HG03060 (cell line): Measurements from ENCODE around the gene NEB.
"Not testable (repeated sequence)": the region's sequence is repeated elsewhere in the genome, so short reads cannot be mapped to it uniquely, and the experiment has no call there.

Source experiments
- ATAC-seq: cut with Tn5 transposase; IDR thresholded peaks from one replicate; pipeline ENCODE4 v1.9.1; 2021; ENCODE audit warnings: low read depth, moderate number of reproducible peaks; ENCODE audit not compliant: unreplicated experiment

NEB gene

DNA sequence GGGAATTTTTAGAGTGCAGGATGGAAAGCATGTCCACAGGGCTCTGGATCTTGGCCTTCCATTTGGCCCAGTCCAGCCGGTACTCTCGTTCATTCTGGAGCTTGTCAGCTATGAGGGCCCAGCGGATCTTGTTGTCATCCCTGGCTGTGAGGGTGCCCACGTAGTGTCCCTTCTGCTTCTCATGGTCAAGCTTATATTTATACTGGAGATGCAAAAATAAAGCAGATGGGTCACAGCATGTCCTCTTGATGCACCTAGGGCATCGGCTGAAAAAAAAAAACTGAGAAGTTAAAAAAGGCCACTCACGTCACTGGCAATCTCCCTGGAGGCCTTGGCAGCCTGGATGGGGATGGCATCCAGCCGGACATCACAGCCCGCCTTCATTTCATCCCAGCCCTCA, 164.1 kb downstream of the NEB start:
- ATAC-seq = no peak

DNA sequence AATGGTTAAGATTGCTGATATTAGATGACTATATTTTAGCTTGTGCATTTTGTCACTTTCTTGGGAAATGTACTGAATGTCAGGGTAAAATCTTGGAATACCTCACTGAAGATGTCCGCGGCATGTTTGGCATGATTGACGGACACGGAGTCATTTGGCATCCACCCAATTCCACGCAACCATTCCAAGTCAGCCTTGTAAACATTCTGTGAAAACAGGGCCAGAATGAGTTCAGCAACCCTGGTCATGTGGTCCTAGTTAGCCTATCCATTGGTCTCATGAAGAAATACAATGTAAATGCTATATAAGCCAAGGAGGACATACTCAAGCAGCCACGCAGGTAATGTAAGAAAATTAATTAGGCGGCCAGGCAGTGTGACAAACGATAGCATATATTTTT, 165.1 kb downstream of the NEB start:
- ATAC-seq = no peak

DNA sequence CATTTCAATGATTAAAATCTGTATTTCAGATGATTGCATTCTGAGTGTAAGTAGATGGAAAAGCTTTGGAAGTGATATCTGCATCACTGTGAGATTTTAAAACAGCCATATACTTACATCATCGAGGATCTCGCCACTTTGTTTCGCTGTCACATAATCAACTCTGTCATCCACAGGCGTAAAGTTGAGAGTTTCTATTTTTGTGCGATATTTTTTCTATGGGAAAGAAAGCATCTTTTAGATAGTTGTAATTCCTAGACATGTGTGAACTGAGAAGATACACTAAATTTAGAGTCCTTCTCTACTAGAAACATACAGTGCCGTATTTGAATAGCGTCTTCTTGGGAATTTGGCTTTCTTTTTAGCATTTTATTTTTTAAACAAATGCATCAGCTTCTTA, 165.8 kb downstream of the NEB start:
- ATAC-seq = no peak

DNA sequence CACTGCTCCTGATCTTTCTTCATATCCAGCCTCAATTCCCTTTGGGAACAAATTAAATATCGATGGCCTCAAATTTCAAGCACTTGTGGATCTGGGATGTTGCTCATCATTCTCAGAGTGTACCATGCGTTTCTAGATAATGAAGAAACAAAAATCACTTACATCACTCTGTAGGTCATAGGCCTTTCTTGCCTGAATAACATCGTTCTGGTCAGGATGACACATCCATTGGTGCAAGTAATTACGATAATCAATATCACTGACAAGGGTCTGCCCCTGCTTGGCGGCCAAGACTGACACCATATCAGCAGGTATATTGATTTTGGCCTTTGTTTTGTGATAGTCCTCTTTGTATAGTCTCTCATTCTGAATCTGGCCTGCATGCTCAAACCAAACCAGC, 167.3 kb downstream of the NEB start:
- ATAC-seq = no peak

DNA sequence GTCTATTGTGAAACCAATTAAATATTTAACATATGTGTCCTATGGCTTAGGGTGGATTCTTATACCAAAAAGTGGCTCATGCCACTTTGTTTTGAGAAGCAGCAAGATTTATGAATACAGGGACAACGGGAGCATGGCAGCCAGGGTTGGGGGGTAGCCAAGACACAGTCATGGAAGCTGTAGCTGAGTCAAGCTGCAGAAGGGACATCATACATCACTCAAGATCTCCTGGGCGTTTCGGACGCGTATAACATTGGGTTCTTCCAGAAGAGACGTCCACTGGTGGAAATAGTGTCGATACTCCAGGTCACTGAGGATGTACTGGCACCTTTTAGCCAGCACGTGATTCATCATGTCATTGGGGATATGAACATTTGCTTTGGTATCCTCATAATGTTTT, 171.9 kb downstream of the NEB start:
- ATAC-seq = no peak

DNA sequence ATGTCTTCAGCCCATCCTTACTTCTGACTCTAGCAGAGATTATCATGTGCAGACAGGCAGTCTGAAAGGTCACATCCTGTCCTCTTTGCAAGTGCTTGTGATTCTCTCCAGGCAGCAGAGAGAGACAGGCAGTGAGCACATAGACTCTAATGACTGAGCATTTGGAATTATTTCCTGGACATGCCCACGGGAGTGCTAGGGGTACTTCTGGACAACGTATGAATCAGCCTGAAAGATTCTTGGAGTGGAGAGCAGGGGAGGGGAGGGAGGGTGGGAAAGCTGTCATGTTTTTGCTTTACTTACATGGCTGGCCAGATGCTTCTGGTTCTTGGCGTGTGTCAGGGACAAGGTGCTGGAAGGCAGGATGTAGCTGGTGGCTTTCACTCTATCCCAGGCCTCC, 174.0 kb downstream of the NEB start:
- no peak for ATAC-seq

DNA sequence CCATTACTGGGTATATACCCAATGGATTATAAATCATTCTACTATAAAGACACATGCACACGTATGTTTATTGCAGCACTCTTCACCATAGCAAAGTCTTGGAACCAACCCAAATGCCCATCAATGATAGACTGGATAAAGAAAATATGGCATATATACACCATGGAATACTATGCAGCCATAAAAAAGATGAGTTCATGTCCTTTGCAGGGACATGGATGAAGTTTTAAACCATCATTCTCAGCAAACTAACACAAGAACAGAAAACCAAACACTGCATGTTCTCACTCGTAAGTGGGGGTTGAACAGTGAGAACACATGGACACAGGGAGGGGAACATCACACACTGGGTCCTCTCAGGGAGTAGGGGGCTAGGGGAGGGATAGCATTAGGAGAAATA, 174.8 kb downstream of the NEB start:
- not testable (repeated sequence) for ATAC-seq

DNA sequence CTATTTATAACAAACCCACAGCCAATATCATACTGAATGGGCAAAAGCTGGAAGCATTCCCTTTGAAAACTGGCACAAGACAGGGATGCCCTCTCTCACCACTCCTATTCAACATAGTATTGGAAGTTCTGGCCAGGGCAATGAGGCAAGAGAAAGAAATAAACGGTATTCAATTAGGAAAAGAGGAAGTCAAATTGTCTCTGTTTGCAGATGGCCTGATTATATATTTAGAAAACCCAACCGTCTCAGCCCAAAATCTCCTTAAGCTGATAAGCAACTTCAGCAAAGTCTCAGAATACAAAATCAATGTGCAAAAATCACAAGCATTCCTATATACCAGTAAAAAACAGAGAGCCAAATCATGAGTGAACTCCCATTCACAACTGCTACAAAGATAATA, 176.4 kb downstream of the NEB start:
- not testable (repeated sequence) for ATAC-seq

DNA sequence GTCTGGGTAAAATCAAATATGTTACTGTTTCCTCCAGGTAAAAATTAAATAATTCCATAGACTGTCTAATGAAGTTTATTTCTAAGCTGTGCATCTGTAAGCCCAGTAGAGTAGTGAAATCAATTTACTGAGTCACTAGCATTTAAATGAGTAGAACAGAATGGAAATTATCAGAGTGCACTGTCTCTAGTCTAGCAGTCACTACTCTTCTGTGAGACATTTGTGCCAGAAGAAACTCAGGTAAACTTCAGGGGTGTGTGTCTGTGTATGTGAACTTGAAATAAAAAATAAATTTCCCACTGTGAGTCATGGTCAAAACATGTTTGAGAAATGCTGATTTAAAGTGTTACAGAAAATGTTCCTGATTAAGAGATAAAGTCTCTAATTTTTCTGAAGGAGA, 178.2 kb downstream of the NEB start:
- no peak for ATAC-seq

DNA sequence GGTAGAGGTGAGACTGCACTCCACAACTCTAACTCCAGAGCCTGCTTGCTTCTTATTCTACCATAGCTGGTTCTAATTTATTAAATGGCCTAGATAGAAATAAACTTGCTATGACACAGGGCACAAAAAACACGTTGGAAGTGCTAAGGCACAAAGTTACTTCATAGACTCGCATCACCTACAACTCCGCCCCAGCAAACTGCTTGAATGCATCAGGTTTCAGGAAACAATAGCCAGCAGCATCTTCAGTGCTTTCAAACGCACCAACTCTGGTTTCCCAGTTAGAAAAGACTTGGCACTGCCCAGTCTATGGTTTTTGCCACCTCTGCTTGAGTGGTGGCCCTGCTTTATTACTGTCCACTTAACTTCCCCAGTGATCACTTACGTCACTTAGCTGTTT, 182.0 kb downstream of the NEB start:
- ATAC-seq = no peak

DNA sequence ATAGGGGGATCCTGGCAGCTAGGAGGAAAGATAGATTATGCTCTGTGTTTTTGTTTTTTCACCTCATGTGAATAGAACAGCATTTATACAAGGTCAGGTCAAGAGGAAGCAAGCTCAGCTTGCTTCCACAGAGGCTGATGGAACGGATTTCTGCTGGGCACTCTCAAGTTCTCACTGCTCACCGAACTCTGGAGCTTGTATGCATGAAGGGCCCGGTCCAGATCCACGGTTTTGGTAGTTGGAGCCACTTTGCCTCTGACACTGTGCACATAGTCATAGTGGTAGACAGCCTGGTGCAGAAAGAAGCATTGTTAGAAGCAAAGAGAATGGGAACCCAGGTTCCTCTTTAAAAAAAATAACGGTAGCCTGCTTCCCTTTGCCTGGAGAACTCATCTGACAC, 182.7 kb downstream of the NEB start:
- ATAC-seq = no peak

DNA sequence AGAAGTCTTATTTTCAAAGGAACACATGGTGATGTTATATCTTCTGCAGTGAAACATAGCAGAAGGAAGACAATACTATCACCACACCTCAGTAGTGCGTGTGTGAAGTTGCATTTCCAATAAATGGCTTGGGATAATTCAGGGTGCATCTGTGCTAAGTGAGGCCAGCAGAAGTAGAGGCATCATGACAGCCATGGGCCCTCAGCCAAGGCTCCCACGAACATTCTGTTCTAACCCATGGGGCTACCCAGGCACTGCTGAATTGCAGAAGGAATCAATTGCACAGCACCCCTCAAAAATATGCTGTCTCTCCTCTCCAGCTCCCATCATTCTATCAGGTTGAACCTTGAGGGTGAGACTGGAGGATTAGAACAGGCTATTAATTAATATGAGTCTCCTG, 185.1 kb downstream of the NEB start:
- ATAC-seq = no peak

DNA sequence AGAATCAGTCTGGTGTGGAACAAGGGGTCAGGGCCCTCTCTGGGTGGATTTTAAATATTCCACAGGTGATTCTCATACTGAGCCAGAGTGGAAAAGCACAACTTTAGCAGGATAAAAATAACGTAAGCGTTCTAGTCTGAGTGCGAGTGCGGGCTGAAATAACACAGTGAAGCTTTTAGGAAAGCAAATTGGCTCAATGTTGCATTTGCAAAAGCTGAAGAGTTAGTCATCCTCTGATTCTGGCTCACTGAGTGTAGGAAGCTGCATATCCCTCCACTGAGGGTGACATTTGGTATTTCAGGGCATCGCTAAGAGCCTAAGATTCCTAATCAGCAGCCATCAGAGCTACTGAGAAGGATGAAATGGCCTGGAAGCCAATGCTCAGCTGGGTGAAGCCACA, 189.8 kb downstream of the NEB start:
- no peak for ATAC-seq

DNA sequence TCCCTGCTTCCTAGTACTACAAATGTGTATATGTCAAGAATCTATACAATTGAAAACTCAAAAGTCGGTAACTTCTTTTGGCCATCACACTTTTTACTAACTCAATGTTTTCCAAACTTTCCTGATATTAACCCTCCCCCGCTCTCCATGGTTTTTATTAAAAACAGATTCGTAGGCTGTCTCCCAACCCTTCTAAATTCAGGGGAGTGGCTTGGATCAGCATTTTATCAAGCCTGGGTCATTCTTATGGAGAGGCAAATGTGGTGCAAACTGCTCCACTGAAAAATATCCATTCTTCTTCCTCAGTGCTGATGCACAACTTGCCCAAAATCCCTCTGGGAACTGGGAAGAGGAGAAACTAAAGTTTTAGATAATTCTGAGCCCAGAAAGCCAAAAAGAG, 190.4 kb downstream of the NEB start:
- no peak for ATAC-seq

DNA sequence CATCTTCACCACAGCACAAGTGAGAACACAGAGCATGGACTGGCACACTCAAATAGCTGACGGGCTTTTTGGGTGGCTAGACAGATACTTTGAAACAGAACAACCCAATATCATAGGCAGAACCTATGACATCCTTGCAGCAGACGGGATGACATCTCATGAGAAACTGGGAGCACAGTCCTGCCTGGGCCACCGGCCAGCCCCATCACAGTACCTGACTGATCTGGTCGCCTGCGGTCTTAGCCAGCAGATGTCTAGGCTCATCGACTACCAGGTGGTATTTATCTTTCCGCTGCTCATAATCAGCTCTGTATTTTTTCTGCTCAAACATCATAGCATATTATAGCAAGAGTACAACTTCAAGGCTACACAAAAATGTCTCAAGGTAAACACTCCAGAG, 200.3 kb downstream of the NEB start:
- no peak for ATAC-seq

DNA sequence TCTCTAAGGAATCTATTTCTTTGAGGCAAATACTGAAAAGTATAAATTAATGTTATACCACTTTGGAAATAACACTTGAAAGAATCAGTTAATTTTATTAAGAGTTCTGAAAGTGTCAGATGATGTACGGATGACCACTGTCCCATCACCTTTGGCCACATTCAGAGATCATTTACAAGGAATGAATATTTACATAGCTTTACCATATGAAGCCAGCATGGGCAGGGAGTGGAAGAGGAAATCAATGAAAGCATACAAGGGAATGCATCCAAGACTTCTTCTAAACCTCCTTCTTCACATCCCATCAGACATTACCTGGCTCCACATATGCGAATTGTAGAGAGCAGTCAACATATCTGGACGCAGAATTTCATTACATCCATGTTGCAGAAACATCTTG, 201.1 kb downstream of the NEB start:
- ATAC-seq = no peak

DNA sequence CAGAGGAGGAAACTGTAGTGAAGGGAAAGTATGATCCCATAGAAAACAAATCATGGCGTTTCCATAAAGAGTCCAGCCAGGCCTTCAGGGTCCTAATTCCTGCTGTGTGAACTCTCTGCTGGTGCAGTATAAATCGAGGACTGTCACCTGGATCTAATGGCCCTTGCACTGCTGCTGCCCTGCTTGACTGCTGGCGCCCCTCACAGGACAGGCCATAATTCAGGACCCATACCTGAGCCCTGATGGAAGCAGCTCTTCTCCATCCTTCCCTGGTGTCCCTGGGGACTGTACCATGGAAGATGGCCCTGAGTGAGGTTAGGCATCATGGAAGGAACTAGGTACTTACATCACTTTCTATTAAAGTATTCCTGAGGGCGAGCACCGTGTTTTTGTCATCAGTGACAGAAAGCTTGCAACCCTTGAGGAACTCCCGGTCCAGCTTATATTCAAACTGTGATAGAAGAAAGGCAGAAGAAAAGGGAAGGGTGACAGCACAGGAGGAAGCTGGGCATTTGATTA, 207.6 kb downstream of the NEB start:
- no peak for ATAC-seq

DNA sequence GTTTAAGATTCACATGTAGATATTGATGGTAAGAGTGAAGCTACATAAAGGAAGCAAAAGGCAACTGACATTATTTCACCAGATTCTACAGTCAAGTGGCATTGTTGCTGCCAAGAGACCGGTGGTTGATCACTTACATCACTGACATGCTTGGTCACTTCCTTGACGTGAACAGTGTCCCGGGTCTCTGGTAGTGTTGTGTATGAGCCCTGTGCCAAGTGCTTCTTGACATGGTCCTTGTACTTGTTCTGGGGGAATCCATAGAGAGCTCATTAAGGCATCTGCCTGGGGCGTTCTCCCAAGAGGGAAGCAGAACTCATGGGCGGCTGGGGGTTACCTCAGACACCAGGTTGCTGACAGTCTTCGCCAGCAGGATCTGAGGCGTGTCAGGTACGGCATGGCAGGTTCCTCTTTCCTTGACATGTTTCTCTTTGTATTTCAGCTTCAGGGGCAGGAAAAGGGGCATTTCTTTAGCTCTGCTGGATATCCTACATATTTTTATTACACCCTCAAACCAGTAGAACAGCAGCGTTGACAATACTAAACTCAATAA, 208.4 kb downstream of the NEB start:
- no peak for ATAC-seq

DNA sequence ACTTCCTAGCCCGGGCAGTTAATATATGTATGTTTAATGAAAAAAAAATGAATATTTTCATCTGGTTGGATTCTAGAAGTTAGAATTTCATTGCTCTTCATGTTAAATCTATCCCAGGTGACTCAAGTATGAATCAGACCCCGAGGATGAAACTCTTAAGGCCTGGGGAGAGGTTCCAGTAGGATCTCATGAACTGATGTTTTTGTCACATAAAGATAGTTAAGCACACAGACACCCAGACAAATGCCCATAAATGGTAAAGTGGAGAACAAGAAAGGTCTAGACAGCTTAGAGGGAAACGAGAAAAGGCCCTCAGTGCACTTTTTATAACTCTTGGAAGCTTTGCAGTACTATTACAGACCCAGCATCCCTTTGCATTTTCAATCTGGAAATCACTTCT, 210.4 kb downstream of the NEB start:
- ATAC-seq = no peak

DNA sequence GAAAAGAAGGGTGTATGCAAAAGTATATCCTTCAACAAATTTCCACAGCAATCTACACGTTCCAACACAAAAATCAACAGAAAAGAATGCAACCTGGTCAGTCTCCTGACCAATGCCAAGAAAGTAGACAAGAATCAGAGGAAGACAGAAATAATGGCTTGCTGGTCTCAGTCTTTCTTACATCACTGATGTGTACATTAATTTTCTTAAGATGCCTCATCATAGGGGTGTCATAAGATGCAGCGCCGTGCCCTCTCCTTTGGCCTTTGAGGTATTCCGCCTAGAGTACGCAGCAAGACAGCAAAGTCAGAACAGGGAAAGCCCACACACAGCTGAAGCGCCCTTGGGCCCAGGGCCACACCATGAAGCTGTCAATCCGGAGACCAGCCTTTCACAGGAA, 211.7 kb downstream of the NEB start:
- ATAC-seq = no peak

DNA sequence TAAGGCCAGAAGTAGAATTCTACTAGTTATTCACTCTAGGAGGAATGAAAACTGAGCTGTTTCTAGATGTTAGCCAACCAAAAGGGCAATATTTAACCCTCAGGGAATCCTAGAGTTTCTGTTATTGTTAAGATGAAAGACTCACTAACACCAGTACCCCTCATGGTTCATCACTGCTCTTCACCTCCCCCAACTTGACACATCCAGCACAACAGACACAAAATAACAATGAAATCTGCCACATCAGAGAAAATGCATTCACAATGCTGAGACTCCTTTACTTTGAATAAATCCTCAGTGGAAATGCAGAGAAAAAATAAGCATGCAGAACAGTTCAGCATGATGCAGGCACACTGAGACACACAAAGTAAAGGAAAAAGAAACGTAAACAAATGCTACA, 213.3 kb downstream of the NEB start:
- ATAC-seq = no peak

DNA sequence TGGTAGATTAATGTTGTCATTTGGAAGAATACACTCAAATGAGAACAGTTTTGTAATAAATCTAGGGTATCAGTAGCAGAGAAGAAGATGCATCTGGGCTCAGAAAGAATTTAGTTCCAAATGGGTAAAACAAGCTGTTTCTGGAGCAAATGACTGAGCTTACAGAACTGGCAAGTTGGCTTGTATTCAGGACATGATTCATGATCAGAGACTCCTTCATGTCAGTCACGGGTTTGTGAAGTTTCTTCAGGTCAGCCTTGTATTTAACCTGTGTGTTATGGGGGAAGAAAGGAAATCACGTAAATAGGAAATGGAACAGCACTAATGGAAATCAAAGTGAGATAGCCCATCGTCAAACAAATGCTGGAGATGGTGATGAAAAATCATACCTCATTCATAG, 215.5 kb downstream of the NEB start:
- ATAC-seq = no peak

DNA sequence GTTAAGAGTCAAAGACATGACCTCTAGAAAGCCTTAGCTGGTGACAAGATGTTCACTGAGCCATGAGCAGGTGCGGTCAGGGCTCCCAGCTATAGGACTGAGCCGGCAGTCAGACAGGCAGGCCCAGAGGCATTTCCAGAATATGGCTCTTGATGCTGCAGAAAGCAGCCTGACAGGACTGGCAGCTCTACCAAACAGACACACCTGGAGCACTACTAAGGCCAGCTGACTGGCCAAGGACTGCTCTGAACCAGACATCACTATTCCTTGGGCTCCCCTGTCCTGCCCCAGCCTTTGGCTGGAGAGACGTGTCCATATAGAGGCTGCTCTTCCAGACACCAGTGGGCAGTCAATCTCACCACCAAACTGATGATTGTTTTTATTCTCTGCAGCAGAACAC, 225.8 kb downstream of the NEB start:
- no peak for ATAC-seq
